H1 (cell line): ENCODE results near the gene MYH7. TPM values are rescaled to one million over a fixed set of nuclear protein-coding genes. Genes with fewer than 3 reads are reported as not detected.

Experiments
- BCL11A ChIP-seq, 2 experiments: IDR thresholded peaks; one replicate each; pipeline ENCODE4 v1.6.1; 2011; ENCODE audit warnings: low read depth in 2 of 2, low read length in 2 of 2, mild to moderate bottlenecking in 2 of 2
- CHD7 ChIP-seq: fragments of 300-600 bp; sonication (generic); IDR thresholded peaks from 2 replicates; pipeline ENCODE4 v1.7.1; 2012; ENCODE audit warnings: low read length, moderate library complexity, mild to moderate bottlenecking, inconsistent platforms; ENCODE audit not compliant: insufficient replicate concordance
- CTBP2 ChIP-seq: IDR thresholded peaks from 2 replicates; pipeline ENCODE4 v1.7.0; 2011; ENCODE audit warnings: borderline replicate concordance, mild to moderate bottlenecking, moderate library complexity, mixed read lengths, low read length; ENCODE audit not compliant: insufficient read depth, insufficient read length
- GABPA ChIP-seq: IDR thresholded peaks from 2 replicates; pipeline ENCODE4 v1.6.1; 2011; ENCODE audit warnings: mild to moderate bottlenecking, low read length, moderate library complexity, borderline replicate concordance; ENCODE audit not compliant: insufficient read depth
- PHF8 ChIP-seq: fragments of 200-600 bp; sonication (generic); conservative IDR thresholded peaks from 2 replicates; pipeline ENCODE4 v1.7.1; 2012; ENCODE audit warnings: low read depth, mild to moderate bottlenecking, inconsistent platforms, low read length, moderate library complexity
- POLR2A ChIP-seq, 2 experiments: IDR thresholded peaks; 1 replicate in 1 of 2; 2 replicates in 1 of 2; pipeline ENCODE4 v1.6.1; 2011; ENCODE audit warnings: low read depth in 2 of 2, low read length in 2 of 2, mild to moderate bottlenecking in 2 of 2; ENCODE audit errors: control extremely low read depth in 1 of 2
- RNF2 ChIP-seq: fragments of 200-900, 300-1000 bp; sonication (generic); IDR thresholded peaks from 2 replicates; pipeline ENCODE4 v1.7.1; 2016; ENCODE audit warnings: borderline replicate concordance, low read depth, mild to moderate bottlenecking, antibody characterized with exemption, low read length; ENCODE audit not compliant: poor library complexity, severe bottlenecking; ENCODE audit errors: missing control alignments
- RXRA ChIP-seq: IDR thresholded peaks from 2 replicates; pipeline ENCODE4 v1.6.1; 2011; ENCODE audit warnings: low read depth, mild to moderate bottlenecking, low read length, moderate library complexity; ENCODE audit not compliant: insufficient read depth
- SAP30 ChIP-seq: fragments of 300-600 bp; sonication (generic); IDR thresholded peaks from 2 replicates; pipeline ENCODE4 v1.7.1; 2012; ENCODE audit warnings: low read length, moderate library complexity, mild to moderate bottlenecking, inconsistent platforms; ENCODE audit not compliant: insufficient read depth, insufficient replicate concordance
- SRF ChIP-seq: IDR thresholded peaks from 2 replicates; pipeline ENCODE4 v1.6.1; 2011; ENCODE audit warnings: mild to moderate bottlenecking, low read depth, low read length, moderate library complexity
- TAF1 ChIP-seq: IDR thresholded peaks from 2 replicates; pipeline ENCODE4 v1.6.1; 2011; ENCODE audit warnings: mild to moderate bottlenecking, low read depth, low read length
- TBP ChIP-seq: IDR thresholded peaks from 2 replicates; pipeline ENCODE4 v1.6.1; 2011; ENCODE audit warnings: low read depth, low read length, improper control_type of control experiment
- polyA plus RNA-seq, 7 experiments: library from polyadenylated mRNA; depleted of rRNA in 3 of 7; stranded (reverse) in 5 of 7; unstranded in 2 of 7; fragments of >200 nt in 5 of 7; fragments of 200-250 nt in 2 of 7; gene quantifications; 1 replicate in 5 of 7; 2 replicates in 1 of 7; 4 replicates in 1 of 7; pipeline versions ENCODE4 v1.2.1 to v1.2.3, GENCODE V29; 2011 to 2013; ENCODE audit warnings: missing spikeins in 2 of 7, mixed read lengths in 2 of 7
- total RNA-seq: library from RNA; stranded (reverse); fragmentation: NEBNext Ultra II Directional; extraction: Animal tissue kit (Norgen Biotek cat#: 25700); gene quantifications from 2 replicates; pipeline ENCODE4 v1.2.1, GENCODE V29; 2021

The MYH7 gene
- total and polyA plus RNA-seq, 2 of the 8 experiments (the other 6 are each of a cell fraction or from before 2014, with no cell fraction given), result not detected

GRCh38 chr14:23372509-23372908, 63.0 kb downstream of the MYH7 start, which contains the start of gene IL25 (continued):
- no peak for TF ChIP-seq CHD7
- no peak for TF ChIP-seq TBP
- TF ChIP-seq BCL11A (IDR thresholded peaks at IDR 0.05; ENCODE audit: low read depth in 2 of 2, low read length in 2 of 2), result no peak
- no peak for TF ChIP-seq SRF
- TF ChIP-seq POLR2A (IDR thresholded peaks at IDR 0.05; ENCODE audit: control extremely low read depth in 1 of 2, low read depth in 2 of 2, low read length in 2 of 2), result no peak
- no peak for TF ChIP-seq RNF2
- no peak for TF ChIP-seq TAF1
- no peak for TF ChIP-seq RXRA
- TF ChIP-seq GABPA, result no peak
- no peak for TF ChIP-seq PHF8
- no peak for TF ChIP-seq CTBP2
- no peak for TF ChIP-seq SAP30
